Body of pancreas (tissue), 4 donors: ENCODE results near the gene SYNDIG1L. TPM values are rescaled to one million over a fixed set of nuclear protein-coding genes. Genes with fewer than 3 reads are reported as not detected.
A peak's percentile ranks its signal among the peaks of the same experiment; 100 is the strongest.

ENCODE experiments used
- ATAC-seq: fragments of 150-250 bp; one replicate; pipeline ENCODE4 v1.9.1; 2016
- DNase-seq, 4 donors: peaks; one replicate each; pipeline ENCODE4 v3.0.0-alpha.2; 2019
- H3K27ac ChIP-seq, 4 donors: fragments of 200-600 bp; sonication (generic); 1 replicate in 3 of 4; 2 replicates in 1 of 4; pipeline versions ENCODE4 v1.5.1 to v1.6.1; 2016 to 2019; ENCODE audit warnings: mild to moderate bottlenecking in 1 of 4, mixed read lengths in 1 of 4, moderate library complexity in 1 of 4
- H3K27me3 ChIP-seq, 2 donors: fragments of 200-600 bp; sonication (generic); one replicate each; pipeline ENCODE4 v1.6.0; 2016; ENCODE audit warnings: mild to moderate bottlenecking in 1 of 2
- H3K36me3 ChIP-seq, 2 donors: fragments of 200-600 bp; sonication (generic); replicated peaks in 1 of 2; 2 replicates each; pipeline ENCODE4 v1.5.1; 2016; ENCODE audit warnings: low read depth in 2 of 2; ENCODE audit not compliant: insufficient read depth in 1 of 2
- H3K4me1 ChIP-seq: fragments of 200-600 bp; sonication (generic); one replicate; pipeline ENCODE4 v1.6.0; 2016
- H3K4me3 ChIP-seq, 2 donors: fragments of 200-600 bp; sonication (generic); 1 replicate in 1 of 2; 2 replicates in 1 of 2; pipeline ENCODE4 v1.5.1; 2016 to 2019
- H3K9me3 ChIP-seq, 3 donors: fragments of 200-600 bp; sonication (generic); 1 replicate in 2 of 3; 2 replicates in 1 of 3; pipeline ENCODE4 v1.5.1; 2016
- POLR2A ChIP-seq, 3 donors: fragments of 450-650 bp; IDR thresholded peaks; one replicate each; pipeline ENCODE4 v1.6.1; 2016; ENCODE audit warnings: antibody characterized with exemption in 3 of 3, mild to moderate bottlenecking in 2 of 3
- WGBS, 2 donors: methylation state at CpG; one replicate each; pipeline ENCODE4 v1.1.5; 2017; 5-methylcytosine and 5-hydroxymethylcytosine counted together
- intact Hi-C: fragments of 100-400 bp; cut with DNase I; formaldehyde crosslinking; loops from one replicate; pipeline ENCODE4 v1.15.1; 2023
- total RNA-seq, 2 donors: library from RNA; depleted of rRNA; stranded (reverse); fragments of >200 nt; gene quantifications; one replicate each; pipeline ENCODE4 v1.1.0, GENCODE V29; 2016
- TF ChIP-seq, protein P1 (sequence below), 7 experiments: fragments of 450-650 bp in 4 of 7; fragments of 200-600 bp in 3 of 7; sonication (generic) in 3 of 7; IDR thresholded peaks; one replicate each; pipeline ENCODE4 v1.5.1; 2016 to 2019; ENCODE audit warnings: antibody characterized with exemption in 7 of 7

The SYNDIG1L gene
- total RNA-seq, 2 donors from 2014 or later = 0.52 TPM; not detected in 1

- Histone ChIP-seq H3K4me3 (no peak overlapping the region), H3K27me3 (no peaks in the 10 kb centered on the region), H3K9me3 (no peaks in the 10 kb centered on the region), H3K27ac (no peak overlapping the region), H3K4me1 (peaks cover 24% of the 10 kb centered on the region), H3K36me3 (no peaks in the 10 kb centered on the region)
- no peak for TF ChIP-seq POLR2A (IDR thresholded peaks at IDR 0.05)
- DNase-seq (no peak), ATAC-seq (no peak)
- WGBS, 2 donors = 70 to 86% methylated on average over 5 to 7 of the region's 7 CpGs
- intact Hi-C loops = no loop called here
Observed at GRCh38 chr14:74364271-74364880, 61.6 kb downstream of the SYNDIG1L start.

- peak; percentile 80 for ATAC-seq
- Histone ChIP-seq H3K36me3 (no peaks in the 10 kb centered on the region), H3K27me3 (no peaks in the 10 kb centered on the region), H3K27ac (no peak overlapping the region), H3K4me1 (peaks cover 24% of the 10 kb centered on the region), H3K4me3 (no peak overlapping the region), H3K9me3 (no peaks in the 10 kb centered on the region)
- intact Hi-C loops = no loop called here
- DNase-seq = peak; percentile 83 to 89 (median 86)
- WGBS, 2 donors = 13 to 27% methylated on average over 9 to 12 of the region's 12 CpGs
- TF ChIP-seq POLR2A (IDR thresholded peaks at IDR 0.05) = no peak
- TF ChIP-seq, protein P1, sequence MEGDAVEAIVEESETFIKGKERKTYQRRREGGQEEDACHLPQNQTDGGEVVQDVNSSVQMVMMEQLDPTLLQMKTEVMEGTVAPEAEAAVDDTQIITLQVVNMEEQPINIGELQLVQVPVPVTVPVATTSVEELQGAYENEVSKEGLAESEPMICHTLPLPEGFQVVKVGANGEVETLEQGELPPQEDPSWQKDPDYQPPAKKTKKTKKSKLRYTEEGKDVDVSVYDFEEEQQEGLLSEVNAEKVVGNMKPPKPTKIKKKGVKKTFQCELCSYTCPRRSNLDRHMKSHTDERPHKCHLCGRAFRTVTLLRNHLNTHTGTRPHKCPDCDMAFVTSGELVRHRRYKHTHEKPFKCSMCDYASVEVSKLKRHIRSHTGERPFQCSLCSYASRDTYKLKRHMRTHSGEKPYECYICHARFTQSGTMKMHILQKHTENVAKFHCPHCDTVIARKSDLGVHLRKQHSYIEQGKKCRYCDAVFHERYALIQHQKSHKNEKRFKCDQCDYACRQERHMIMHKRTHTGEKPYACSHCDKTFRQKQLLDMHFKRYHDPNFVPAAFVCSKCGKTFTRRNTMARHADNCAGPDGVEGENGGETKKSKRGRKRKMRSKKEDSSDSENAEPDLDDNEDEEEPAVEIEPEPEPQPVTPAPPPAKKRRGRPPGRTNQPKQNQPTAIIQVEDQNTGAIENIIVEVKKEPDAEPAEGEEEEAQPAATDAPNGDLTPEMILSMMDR (IDR thresholded peaks at IDR 0.05) = peak; percentile 78 to 95 (median 91)
Observed at GRCh38 chr14:74362361-74362915, 63.6 kb downstream of the SYNDIG1L start.

- 20 to 27% methylated on average over 1 to 3 of the region's 3 CpGs for WGBS, 2 donors
- TF ChIP-seq POLR2A (IDR thresholded peaks at IDR 0.05) = no peak
- TF ChIP-seq, protein P1 (IDR thresholded peaks at IDR 0.05) = no peak
- DNase-seq = peak; percentile 31 to 76 (median 62)
- Histone ChIP-seq H3K27ac (peak overlapping the region in 3 of 4 donors; percentile 14 to 25 (median 19)), H3K4me1 (peaks cover 24% of the 10 kb centered on the region), H3K4me3 (no peak overlapping the region), H3K9me3 (no peaks in the 10 kb centered on the region), H3K36me3 (no peaks in the 10 kb centered on the region), H3K27me3 (no peaks in the 10 kb centered on the region)
- ATAC-seq = peak; percentile 65
- intact Hi-C loops = no loop called here
Observed at GRCh38 chr14:74360163-74360562, 65.8 kb downstream of the SYNDIG1L start.

GRCh38 chr14:74358176-74358829, 67.7 kb downstream of the SYNDIG1L start:
- Histone ChIP-seq H3K9me3 (no peaks in the 10 kb centered on the region), H3K27me3 (no peaks in the 10 kb centered on the region), H3K4me3 (no peak overlapping the region), H3K27ac (no peak overlapping the region), H3K36me3 (no peaks in the 10 kb centered on the region), H3K4me1 (peaks cover 24% of the 10 kb centered on the region)
- ATAC-seq (no peak), DNase-seq (no peak)
- 91 to 100% methylated on average over 1 to 17 of the region's 17 CpGs for WGBS, 2 donors
- intact Hi-C loops = loop anchor here (10.0 kb wide), 1 partner anchor 126 kb away; no protein-coding TSS in a partner anchor
- TF ChIP-seq, protein P1 (IDR thresholded peaks at IDR 0.05) = no peak
- TF ChIP-seq POLR2A (IDR thresholded peaks at IDR 0.05) = no peak

- Histone ChIP-seq H3K27ac (no peak overlapping the region), H3K27me3 (no peaks in the 10 kb centered on the region), H3K4me1 (peaks cover 22% of the 10 kb centered on the region), H3K36me3 (no peaks in the 10 kb centered on the region), H3K4me3 (no peak overlapping the region), H3K9me3 (no peaks in the 10 kb centered on the region)
- ATAC-seq (no peak), DNase-seq (no peak)
- 89 to 94% methylated on average over 5 to 18 of the region's 19 CpGs for WGBS, 2 donors
- TF ChIP-seq, protein P1 (IDR thresholded peaks at IDR 0.05) = no peak
- no peak for TF ChIP-seq POLR2A (IDR thresholded peaks at IDR 0.05)
- intact Hi-C loops = loop anchor here (10.0 kb wide), 1 partner anchor 127 kb away; no protein-coding TSS in a partner anchor
Observed at GRCh38 chr14:74357585-74357984, 68.4 kb downstream of the SYNDIG1L start.
